SIG-M5 treated with dmso at 0.1 percent for 504 hours (cell line): ENCODE data around the gene SIGLEC7.

Source experiments
- DNase-seq: peaks from one replicate; lab custom pipeline; 2025; ENCODE audit not compliant: unreplicated experiment; lab: John Stamatoyannopoulos, UW

SIGLEC7 gene

DNA sequence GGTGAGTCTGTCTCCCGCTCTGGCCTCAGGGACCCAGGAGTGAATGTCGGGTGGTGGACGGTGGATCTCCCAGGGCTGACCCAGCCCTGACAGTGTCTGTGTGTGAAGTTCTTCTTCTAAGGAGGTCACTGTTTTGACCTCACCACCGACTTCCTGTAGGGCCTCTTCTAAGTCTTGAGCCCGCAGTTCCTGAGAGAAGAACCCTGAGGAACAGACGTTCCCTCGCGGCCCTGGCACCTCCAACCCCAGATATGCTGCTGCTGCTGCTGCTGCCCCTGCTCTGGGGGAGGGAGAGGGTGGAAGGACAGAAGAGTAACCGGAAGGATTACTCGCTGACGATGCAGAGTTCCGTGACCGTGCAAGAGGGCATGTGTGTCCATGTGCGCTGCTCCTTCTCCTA lies at the start of gene SIGLEC7:
Gene SIGLEC7, plus strand, starts transcription at position 183 of the 400 bp plus-strand sequence. Its CDS starts 69 bp downstream, at position 252.
- DNase-seq = no peak

DNA sequence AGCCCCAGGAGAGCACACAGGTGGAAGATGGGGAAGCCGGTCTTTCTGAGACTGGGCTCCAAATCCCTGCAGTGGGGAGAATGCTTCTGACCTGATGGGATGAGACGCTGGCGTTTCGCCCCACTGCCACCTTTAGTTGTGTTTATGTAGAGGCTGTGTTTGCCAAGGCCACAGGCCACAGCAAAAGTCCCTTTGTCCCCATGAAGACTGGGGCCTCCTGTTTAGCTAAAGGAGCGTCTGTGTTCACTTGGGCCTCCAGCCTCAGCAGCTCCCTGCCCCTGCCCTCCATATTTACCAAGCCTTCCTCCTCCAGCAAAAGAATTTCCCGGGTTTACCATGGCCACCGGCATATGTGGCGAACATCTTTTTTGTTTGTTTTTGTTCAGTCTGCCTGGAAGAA lies 49.0 kb upstream of the SIGLEC7 start:
- DNase-seq = no peak

DNA sequence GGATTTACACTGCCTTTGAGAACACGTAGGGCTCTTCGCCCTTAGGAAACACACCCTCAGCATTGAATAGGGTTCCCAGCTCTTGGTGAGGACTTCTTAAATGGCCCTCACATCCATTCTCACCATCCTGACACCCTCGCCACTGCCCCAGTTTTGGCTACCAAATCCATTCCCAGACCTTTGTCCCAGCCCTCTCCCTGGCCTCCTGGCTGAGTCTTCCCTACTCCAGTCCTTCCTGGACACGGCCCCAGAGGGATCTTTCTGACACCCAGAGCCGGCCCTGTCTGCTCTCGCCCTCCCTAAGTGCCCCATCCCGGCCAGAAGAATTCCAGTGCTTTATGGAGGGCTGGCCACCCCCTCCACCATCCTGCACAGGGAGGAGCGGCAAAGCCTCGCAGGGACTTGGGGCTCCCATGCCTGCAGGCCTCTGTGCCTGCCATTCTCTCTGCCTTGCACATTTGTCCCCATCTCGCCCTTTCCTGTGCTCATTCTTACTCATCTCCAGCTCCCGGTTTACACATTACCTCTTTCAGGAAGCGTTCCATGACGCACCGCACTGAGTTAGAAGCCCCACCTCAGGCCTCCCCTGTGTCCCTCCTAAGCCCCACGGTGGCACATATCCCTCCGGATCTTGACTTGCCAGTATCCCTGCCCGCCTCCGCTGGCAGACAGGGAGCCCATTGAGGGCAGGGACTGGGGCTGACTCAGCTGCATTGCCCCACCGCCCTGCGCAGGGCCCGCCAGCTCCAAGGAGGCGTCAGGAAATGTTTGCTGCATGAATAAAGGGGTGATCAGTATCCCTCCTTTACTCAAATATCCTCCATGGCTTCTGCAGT lies 48.4 kb upstream of the SIGLEC7 start:
- DNase-seq = no peak

DNA sequence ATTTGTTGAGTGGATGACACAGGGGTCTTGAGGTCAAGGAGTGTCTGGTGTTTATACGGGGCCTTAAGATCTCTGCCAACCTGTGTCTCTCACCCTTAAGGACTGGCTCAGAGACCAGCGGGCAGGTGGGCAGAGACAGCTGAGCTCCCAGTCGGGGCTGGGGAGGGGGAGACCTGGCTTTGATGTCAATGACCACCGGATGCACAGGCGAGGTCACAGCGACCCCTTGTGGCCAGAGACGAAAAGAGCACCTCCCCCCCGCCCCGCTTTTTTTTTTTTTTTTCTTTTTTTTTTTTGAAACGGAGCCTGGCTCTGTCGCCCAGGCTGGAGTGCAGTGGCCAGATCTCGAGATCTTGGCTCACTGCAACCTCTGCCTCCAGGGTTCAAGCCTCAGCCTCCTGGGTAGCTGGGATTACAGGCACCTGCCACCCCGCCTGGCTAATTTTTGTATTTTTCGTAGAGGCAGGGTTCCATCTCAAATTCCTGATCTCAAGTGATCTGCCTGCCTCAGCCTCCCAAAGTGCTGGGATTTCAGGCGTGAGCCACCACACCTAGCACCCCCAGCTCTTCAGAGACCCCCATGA lies 47.3 kb upstream of the SIGLEC7 start:
- DNase-seq = no peak

DNA sequence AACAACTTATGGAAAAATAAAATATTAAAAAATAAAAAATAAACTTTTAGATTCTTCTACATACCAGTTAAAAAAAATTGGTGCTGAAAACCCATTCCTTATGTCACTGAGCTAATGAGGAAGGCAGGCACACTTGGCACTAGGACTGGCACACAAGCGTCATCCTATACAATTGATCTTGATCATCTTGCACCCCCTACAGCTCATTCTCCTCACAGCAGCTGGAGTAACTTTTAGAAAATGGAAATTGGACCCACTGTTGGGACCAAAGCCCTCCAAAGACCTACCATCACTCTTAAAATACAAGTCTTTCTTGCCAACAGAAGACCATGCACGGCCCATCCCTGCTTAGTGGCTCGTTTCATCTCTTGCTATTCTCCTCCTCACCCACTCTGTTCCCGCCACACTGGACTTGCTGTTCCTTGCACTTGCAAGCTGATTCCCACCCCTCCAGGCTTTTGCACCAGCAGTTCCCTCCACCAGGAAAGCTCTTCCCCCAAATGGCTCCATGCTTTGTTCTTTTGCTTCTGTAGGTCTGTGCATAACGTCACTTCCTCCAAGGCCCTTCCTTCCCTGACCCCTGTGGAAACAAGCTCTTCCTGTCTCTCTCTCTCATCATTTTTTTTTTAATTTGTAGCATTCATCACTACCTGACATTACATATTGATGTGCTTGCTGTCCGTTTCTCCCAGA lies 45.5 kb upstream of the SIGLEC7 start:
- peak; percentile 12 for DNase-seq

DNA sequence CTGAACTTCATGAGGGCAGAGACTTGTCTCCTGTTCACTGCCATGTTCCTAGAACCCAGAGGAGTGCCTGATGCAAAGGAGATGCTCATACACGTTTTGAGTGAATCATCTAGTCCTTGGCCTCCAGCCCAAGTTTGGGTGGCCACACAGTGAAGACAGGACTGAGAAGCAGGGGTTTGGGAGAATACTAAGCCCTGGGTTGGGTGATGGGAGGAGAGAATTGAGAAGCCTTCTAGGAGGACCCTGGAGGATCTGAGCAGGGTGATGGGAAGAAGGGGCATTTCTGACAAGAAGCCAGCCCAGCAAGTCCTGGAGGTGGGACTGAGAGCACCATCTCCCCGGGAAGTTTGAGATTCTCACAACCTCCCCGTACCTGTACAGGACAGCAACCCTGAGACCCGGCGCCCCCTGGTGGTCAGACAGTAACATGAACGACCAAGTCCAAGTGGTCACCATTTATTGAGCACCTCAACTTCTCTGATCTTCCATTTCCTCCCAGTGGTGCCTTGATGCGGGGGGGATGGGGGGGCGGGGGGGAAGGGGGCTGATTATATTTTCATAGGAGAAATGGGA lies 44.8 kb upstream of the SIGLEC7 start:
- DNase-seq = peak; percentile 19

DNA sequence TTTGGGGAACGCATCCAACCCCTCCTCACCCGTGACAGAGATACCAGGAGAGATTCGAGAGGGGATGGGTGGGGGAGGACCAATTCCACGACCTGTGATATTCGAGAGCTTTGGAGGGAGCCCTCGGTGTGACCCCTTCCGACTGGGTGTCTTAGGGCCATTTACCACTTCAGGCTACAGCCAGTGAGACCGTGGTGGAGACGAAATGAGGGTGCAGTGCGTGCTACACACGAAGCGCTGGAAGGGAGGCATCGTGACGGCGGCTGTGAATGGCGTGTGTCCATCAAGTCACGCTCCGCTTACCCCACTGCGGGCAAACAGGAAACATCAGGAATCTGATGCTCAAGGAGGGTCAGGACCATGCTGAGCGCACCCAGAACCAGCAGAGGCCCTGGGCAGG lies 44.3 kb upstream of the SIGLEC7 start:
- DNase-seq = no peak

DNA sequence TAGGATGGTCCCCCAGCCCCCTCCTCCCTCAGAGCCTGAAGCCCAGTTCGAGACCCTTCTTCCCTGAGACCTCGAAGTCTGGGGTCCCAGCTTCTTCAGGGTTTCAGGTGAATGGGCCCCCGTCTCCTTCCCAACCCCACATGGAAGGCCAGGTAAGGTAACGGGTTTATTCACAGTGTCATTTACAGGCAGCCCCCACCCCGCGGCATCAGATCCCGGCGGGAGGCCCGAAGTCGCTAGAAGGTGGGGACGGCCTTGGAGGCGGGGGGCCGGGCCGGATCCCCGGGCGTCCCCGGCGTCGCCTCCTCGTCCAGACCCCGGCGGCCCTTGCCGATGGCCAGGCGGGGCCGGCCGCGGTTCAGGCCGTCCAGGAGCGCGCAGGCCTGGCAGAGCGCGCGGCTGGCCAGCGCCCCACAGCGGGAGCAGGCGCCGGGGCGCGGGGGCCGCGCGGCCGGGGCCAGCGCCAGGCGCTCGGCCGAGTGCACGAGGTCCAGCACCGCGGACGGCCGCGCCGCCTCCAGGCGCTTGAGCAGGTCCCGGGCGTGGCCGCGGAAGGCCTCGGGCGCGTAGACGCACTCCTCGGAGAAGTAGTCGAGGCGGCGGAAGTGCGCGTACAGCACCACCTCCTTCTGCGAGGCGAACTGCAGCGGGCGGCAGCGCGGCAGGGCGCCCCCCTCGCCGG lies 43.6 kb upstream of the SIGLEC7 start:
- no peak for DNase-seq

DNA sequence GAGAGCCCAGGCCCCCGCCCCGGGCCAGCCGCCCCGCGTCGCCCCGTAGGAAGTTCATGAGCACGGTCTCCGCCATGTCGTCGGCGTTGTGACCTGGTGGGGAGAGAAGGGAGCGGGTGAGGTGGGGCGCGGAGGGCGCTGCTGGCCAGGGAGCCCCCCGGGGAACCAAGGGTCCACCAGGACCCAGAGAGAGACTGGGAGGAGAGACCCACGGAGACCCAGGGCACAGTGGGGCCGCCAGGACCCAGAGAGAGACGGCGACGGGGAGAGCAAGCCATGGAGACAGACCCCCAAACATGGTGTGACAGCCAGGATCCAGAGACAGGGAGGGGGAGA lies 43.1 kb upstream of the SIGLEC7 start:
- no peak for DNase-seq

DNA sequence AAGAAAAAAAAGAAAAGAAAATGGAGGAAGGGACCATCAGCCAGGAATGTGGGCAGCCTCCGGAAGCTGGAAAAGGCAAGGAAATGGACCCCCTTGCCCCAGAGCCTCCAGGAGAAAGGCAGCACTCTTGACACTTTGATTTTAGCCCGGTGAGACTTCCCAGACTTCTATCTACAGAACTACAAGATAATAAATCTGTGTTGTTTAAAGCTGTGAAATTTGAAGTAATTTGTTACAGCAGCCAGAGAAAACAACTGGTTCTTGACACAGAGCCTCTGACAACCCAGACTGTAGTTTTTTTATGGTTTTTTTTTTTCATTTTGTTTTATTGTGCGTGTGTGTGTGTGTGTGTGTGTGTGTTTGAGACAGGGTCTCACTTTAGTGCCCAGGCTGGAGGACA lies 41.5 kb upstream of the SIGLEC7 start:
- no peak for DNase-seq

DNA sequence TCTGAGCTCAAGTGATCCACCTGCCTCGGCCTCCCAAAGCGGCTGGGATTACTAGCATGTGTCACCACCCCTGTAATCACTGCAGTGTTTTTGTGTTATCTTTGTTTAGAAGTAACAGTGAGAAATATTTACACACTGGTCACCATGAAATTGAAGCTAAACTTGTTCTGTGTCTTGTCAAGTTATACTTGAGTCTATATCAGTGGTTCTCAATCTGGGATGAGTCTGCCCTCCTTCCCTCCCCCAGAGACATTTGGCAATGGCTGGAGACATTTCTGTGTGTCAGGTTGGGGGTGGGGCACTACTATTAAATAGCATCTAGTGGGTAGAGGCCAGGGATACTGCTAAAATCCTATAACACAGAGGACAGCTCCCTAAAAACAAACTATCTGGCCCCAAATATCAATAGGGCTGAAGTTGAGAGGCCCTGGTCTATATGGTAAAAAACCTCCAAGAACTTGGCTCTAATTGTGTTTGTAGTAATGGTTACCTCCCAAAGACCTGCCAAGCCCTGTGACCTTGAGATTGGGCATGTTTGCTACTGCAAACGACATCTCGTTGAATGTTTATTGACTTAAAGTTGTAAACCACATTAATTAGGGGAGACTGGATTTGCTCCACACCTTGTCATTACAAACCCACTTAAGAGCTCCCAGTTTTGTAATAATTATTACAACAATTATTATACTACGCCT lies 40.8 kb upstream of the SIGLEC7 start:
- no peak for DNase-seq

DNA sequence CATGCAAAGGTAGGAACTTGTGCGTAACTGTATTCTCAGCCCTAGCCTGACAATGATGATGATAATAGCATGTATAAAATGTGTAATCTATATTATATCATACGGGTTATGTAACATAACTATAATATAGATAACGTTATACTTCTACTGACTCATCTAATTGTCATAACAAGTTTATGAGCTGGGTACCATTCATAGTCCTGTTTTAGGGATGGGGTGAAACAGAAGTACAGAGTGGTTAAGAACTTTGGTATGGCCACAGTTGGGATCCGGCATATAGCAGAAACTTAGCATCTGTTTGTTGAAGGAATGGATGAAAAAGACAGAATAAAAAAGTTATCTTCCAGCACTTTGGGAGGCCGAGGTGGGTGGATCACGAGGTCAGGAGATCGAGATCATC lies 39.1 kb upstream of the SIGLEC7 start:
- no peak for DNase-seq

DNA sequence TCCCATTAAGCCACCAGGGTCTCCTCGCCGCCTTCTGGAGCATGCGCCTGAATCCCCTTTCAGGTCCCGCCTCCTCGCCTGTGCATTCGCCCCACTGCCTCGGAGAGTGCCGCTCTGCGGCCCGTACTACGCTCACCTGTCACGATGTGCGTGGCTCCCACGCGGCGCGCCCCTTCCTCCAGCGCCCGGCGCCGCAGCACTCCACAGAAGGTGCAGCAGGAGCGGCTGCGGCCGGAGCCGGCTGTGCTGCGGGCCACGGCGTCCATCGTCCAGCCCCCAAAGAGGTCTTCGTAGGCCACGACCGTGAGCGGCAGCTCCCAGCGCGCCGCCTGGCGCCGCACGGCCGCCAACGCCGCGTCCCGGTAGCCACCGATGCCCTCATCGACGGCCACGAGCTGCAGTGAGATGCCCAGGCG lies 38.2 kb upstream of the SIGLEC7 start:
- no peak for DNase-seq

DNA sequence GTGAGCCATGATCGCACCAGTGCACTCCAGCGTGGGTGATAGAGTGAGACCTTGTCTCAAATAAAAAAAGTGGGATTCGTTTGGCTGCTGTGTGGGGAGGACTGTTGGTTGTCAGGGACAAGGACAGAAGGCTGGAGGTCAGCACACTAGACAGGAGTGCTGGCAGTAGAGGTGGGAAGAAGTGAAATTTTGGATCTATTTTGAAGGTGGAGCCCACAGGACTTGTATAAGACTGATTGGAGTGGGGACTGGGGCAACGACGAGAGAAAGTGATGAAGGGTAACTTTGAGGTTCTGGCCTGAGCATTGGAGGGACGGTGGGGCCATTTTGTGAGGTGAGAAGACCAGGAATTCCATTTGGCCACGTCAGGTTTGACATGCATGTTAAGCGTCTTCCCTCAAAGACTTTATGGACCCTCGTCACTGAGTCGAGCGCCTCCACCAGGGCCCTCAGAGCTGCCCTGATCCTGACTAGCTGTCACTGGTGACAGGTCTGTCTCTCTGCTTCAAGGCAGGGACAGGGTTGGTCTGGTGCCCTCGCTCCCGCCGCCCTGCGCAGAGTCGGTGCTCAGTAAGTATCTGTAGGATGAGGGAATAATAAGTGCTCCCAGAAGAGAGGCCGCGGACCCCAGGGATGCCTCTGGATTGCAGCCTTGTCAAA lies 34.6 kb upstream of the SIGLEC7 start:
- no peak for DNase-seq

DNA sequence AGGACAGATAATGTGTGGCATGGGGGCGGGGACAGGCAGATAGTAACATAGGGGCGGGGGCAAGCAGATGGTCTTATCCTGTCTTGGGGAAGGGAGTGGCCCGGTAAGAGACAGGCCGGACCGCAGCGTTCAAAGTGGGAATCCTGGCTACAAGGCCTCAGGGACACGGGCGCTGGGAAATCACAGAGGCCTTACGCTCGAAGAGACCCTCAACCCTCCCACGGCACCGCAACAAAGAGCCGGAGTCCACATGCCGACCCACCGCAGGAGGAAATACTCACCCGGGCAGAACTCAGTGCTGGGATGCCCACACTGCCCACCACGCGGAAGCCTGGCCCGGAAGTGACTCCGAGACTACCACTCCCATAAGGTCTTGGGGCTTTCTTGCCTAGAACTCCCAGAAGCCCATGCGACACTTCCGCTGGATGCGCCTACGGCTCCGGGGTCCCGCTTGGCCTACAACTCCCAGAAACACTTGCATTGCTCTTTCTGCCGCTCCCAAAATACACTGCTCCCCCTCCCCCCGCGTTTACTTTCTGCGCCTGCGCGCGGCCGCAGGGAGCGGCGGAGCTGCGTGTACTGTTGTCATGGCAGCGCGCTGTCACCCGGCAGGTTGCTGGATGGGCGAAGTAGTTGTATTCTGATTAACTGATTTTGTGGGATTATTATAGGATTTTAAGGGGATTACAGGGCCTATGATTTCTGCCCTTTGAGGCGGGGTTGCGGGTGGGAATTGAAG lies 33.9 kb upstream of the SIGLEC7 start, which contains the start of gene CTU1:
Gene CTU1, minus strand, starts transcription at position 344 of the 739 bp plus-strand sequence. CDS start 3,840 bp downstream, outside the sequence.
- DNase-seq = peak; percentile 99

DNA sequence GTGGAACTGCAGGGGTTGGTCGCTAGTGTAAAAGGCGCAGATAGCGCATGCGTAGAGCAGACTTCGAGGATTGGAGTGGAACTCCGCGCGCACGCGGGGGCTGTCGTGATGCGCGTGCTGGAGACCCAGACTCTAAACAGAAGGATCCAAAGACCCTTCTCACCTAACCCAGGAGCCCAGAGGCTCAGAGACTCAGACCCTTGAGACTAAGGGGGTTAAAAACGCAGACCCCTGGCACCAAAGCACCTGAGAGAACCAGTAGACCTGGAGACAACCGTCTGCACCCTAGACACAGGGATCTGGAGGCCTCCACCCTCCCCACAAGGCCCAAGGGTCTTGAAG lies 33.3 kb upstream of the SIGLEC7 start:
- DNase-seq = no peak

DNA sequence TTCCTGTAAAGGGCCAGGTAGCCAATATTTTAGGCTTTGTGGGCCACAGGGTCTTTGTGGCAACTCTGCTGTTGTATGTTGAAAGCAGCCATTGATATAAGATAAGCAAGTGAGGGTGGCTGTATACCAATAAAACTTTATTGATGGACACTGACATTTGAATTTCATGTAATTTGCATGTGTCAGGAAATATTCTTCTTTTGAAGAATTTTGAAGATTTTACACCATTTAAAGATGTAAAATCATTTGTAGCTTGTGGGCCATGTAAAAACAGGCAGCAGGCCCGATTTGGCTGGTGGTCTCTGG lies 31.5 kb upstream of the SIGLEC7 start:
- DNase-seq = no peak

DNA sequence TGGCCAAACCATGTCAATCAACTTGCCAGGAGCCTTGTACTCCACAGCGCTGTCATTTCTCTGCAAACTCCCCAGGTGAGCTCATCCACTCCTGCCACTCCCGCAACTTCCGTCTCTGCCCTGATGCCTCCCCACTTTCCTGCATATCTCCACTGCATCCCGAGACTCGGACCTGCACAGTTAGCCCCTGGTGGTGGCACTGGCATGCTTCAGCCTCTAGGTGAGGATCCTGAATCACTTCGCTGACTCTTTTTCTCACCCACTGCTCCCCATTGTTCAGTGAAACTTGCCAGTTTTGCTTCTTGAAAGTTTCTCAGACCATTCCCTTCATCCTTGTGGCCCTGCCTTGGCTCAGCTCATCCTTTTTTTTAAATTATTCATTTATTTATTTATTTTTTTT lies 30.5 kb upstream of the SIGLEC7 start:
- no peak for DNase-seq

DNA sequence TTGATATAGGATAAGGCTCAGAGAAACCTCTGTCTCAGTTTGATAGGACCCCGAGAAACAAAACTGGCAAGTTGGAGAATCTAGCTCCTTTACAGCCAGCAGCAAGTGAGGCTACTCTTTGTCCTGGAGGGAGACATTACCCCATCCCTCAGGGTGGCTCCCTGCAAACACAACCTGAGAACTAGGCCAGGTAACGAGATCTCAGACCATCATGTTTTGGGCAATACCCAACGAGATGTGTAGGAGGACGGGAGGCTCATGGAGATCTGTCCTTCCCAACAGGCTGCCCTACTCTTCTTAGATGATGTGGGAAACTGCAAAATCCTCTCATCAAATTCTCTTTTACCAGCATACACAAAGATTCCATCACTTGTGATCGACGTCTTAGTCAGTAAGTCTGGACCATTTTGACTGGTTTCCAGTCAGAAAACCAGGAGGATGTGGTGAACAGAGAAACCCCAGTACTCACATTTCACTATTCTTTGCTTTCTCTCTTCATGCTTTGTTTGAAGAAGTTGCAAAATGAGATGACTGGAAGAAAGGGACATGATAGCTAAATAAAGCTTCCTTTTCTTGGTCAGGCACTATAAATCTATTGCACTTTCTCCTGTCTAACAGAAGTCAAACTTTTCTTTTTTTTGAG lies 27.9 kb upstream of the SIGLEC7 start:
- DNase-seq = peak; percentile 61
